Inferior parietal cortex (tissue), 1 donor: ENCODE results near the gene BARHL2.

Source experiments
- DNase-seq: peaks from one replicate; pipeline ENCODE4 v3.0.0-alpha.2; 2016; ENCODE audit errors: extremely low spot score

BARHL2 gene

GRCh38 chr1:90716552-90717355, at the start of gene BARHL2:
TSS of gene BARHL2 (minus strand) at chr1:90717302. CDS start at chr1:90717195, 107 bp downstream.
- no peak for DNase-seq

DNA sequence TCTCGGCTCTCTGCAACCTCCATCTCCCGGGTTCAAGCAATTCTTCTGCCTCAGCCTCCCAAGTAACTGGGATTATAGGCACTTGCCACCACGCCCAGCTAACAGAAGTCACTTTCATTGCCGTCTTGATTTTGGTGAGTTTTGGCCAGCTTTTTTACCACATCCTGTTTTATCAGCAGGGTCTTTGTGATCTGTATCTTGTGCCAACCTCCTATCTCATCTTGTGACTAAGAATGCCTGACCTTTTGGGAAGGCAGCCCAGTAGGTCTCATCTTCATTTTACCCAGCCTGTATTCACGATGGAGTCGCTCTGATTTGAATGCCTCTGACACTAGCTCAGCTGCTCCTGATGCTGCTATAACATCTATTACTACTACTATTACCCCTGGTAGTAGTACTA, 46.8 kb upstream of the BARHL2 start:
- DNase-seq, result no peak

DNA sequence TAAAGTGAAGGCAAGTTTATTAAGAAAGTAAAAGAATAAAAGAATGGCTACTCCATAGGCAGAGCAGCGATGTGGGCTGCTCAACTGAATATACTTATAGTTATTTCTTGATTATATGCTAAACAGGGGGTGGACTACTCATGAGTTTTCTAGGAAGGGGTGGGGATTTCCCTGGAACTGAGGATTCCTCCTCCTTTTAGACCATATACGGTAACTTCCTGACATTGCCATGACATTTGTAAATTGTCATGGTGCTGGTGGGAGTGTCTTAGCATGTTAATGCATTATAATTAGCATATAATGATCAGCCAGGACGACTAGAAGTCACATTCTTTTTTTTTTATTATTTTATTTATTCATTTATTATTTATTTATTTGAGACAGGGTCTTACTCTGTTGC, 46.4 kb upstream of the BARHL2 start:
- DNase-seq, result no peak

GRCh38 chr1:90761781-90762589, 44.9 kb upstream of the BARHL2 start:
- DNase-seq, result no peak

GRCh38 chr1:90761156-90761555, 44.1 kb upstream of the BARHL2 start:
- DNase-seq, result no peak

DNA sequence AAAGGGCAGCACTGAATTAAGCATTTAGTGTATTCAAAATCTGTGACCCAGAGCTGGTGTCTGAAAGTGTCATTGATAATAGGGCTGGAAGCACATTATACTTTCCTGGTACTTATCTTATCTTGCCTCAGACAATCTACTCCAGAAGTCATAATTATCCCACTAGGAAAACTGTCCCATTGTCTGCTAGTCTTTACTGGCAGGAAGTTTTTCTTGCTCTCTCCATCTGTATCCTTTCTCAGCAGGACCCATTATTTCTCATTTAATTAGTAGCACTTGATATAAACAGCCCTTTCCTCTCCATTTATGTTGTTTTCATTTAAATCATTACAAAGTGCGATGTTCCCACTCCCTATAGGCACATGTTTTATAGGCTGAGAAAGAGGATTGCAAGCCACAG, 36.5 kb upstream of the BARHL2 start:
- DNase-seq, result no peak

- no peak for DNase-seq
These were observed 31.6 kb upstream of the BARHL2 start for GRCh38 chr1:90748668-90749067.

- DNase-seq, result no peak
These were observed 29.8 kb upstream of the BARHL2 start for GRCh38 chr1:90746857-90747256.

- no peak for DNase-seq
These were observed 28.9 kb upstream of the BARHL2 start for GRCh38 chr1:90745972-90746371.

GRCh38 chr1:90732136-90732535, 15.0 kb upstream of the BARHL2 start:
- no peak for DNase-seq

GRCh38 chr1:90731382-90732050, 14.4 kb upstream of the BARHL2 start:
- DNase-seq, result no peak

DNA sequence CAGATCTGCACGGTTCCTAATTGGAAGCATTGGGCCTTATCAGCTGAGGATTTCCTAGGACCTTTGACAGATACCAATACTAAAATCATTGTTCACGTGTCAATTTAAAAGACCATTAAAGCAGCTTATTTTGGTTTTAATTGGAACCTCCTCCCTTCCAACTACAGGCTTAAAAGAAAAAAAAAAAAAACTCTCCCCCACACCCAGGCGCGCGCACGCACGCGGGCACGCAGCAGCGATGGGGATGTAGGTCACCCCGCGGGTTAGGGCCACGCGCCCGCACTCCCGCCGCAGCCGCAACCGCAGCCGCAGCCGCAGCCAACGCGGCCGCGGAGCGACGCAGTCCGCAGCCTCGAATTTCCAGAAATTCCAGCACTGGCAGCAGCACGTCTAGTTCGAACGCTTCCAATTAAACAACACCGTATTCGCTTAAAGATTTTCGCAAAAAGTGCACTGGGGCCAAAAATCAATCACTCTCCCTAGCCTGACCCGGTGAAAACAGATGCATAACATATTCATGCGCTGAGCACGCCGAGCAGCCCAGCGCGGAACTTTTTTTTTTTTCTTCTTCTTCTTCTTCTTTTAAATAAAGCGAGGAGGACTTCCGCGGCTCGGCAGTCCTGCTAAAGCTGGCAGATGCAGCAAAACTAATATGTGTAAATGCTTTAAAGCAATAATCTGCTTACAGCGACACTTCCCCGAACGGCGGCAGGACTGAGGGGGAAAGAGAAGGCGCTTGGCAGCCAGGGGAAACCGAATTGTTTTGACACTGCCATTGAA, 13.3 kb upstream of the BARHL2 start:
- no peak for DNase-seq

DNA sequence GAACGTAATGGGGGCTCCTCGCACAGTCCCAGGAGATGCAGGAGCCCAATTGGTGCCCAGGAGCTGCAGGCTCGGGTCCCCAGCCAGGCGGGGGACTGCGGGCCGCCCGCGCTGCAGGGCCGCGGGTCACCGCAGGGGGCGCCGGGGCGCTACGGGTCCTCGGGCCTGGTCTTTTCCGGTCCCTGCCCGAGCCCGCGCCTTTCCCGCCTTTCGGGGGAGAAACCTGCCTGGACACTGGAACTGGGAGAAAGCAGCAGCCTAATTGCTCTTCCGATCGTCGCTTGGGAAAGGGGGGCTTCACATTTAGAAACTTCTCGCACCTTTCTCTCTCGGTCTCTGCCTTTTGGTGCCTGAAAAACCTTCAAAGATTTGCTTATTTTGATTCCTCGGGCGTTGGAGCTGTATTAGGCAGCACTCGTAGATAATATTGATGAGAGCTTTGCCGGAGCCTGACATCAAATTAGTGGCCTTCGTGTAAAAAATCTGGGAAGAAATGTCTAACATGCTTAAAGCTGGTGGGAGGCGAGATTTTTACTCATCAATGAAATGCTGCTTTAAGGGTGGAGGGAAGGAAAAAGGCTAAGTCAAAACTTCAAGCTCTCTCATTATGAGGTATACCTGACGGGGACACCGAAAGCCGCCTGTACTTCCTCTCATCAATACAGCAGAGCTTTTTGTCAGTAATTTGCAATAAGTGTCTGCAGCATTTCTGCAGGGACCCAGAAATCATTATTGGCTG, 12.6 kb upstream of the BARHL2 start:
- no peak for DNase-seq

- DNase-seq, result no peak
These were observed 11.6 kb upstream of the BARHL2 start for GRCh38 chr1:90728502-90729287.

DNA sequence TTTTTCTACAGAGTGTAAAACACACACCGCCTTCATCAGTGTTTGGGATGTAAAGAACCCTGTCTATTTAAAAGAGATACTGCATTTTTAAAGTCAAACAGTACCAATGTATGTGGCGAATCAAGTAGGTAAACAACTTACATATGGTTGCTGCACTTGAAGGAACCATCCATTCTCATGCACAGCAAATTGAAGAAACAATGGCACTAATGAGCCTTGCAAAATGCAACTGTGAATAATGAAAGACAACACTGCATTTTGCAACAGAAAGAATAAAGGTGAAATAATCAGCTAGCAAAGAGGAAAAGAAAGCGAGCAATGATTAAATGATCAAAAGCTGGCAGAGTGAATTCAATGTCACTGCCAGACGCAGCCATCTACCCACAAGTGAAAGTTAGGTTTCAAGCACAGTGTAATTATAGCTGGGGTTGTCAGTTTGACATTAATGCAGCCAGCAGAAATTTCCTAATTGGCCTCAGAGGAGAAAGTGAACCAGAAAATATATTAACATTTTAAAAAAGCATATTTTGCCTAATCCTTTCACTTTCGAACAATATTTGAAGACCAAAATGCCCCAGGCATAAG, 10.9 kb upstream of the BARHL2 start:
- DNase-seq, result no peak

- no peak for DNase-seq
These were observed 9.9 kb upstream of the BARHL2 start for GRCh38 chr1:90726986-90727480.

DNA sequence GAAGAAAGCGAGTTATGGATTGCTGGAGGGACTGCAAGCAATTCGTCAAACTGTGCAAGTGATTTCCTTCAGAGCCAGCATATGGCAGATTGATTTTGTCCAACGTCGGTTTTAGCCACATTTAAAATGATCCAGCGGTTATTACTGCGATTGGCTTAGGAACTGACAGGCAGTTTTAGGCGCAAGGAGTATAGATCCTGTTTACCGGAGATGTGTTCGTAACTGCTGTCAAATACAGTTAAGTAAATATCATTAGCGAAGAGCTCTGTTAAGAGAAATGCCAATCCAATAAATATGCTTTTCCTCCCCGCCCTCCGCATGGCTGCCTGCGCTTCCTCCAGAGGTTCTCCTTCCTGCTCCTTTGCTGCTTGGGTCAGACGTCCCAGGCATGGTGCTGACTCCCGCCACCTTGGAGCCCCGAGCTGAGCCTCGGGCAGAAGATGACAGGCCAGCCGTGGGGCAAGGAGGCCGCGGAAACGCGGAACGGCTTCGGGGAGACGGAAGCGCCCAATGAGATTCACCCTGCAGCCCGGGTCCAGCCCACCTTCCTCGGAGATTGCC, 9.4 kb upstream of the BARHL2 start:
- no peak for DNase-seq

DNA sequence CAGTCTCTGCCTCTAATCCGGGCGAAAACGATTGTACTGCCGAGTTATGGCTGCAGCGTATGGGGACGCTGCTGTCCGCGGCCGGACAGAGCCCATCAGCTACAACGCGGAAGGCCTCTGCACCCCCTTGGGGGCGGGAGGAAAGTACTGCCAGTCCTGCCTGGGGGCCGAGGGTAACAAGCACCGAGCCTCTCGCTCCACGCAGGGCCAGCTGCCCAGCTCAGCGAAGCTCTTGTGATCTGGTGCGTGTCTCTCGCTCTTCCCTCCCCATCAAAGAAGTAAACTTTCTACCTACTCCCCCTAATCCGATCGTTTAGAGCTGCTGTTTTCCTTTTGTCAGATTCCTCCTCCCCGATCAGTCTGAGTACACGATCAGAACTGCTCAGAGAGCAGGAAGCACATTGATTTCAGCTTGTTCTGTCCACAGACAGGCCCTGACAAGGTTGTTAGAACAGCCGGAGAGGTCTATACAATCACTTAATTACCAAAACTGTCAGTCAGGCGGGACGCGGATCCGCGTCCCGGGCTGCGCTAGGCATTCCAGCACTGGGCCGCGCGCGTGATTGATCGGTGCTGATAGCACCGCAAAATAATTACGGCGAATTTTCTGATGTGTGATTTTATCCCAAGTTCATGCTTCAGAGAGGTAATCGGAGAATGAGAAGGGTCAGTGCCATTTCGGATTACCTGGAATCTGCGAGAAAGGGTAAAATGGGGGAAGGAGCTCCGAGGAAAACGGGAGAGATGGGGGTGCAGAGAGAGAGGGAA, 8.7 kb upstream of the BARHL2 start:
- no peak for DNase-seq
